ENCODE results near the gene ANKRD52. TPM values are rescaled to one million over a fixed set of nuclear protein-coding genes. Genes with fewer than 3 reads are reported as not detected.

The ANKRD52 gene
- total RNA-seq, 1 experiment from 2014 or later: 67.5 TPM

GRCh38 chr12:56260380-56260779 lies 2.2 kb upstream of the ANKRD52 start:
- Histone ChIP-seq H3K4me1 (ENCODE audit: control insufficient read depth, insufficient read depth, low read length) (peaks cover 10% of the 10 kb centered on the region), H3K27me3 (ENCODE audit: control insufficient read depth, insufficient read depth, low read length) (no peaks in the 10 kb centered on the region), H3K36me3 (ENCODE audit: control insufficient read depth, insufficient read depth, low read length) (peaks cover 9% of the 10 kb centered on the region), H3K27ac (ENCODE audit: low read length) (no peak overlapping the region), H3K9me3 (ENCODE audit: control insufficient read depth, insufficient read depth, low read depth, low read length) (no peaks in the 10 kb centered on the region), H3K4me3 (ENCODE audit: low read depth in 2 of 2, low read length in 2 of 2) (no peak overlapping the region)
- intact Hi-C loops (cut with micrococcal nuclease; ENCODE audit: unreplicated experiment) (no loop called here), in situ Hi-C loops (cut with HindIII; ENCODE audit: low pct_unique_long_range_greater_than_20kb, low sequenced_read_pairs) (no loop called here)
- CTCF ChIA-PET: no interaction called here
- ATAC-seq (no peak), DNase-seq (ENCODE audit: low read depth, low spot score) (no peak)
- BruUV-seq (replicated peaks): no TSS peak
- POLR2A ChIA-PET: no interaction called here
- TF ChIP-seq TCF7L2 (IDR thresholded peaks at IDR 0.05; ENCODE audit: low read depth, low read length): no peak
- TF ChIP-seq SIN3A (IDR thresholded peaks at IDR 0.05; ENCODE audit: borderline replicate concordance, insufficient read depth, low read depth, low read length): no peak
- TF ChIP-seq REST (IDR thresholded peaks at IDR 0.05; ENCODE audit: insufficient read depth in 1 of 2, low read depth in 2 of 2, low read length in 1 of 2): no peak
- no peak for TF ChIP-seq POLR2AphosphoS5 (IDR thresholded peaks at IDR 0.05; ENCODE audit: low read depth, low read length)
- no peak for TF ChIP-seq CTCF (IDR thresholded peaks at IDR 0.05)

- H3K9me3 ChIP-seq (ENCODE audit: control insufficient read depth, insufficient read depth, low read depth, low read length): no peaks in the 10 kb centered on the region
- peak overlapping the region; percentile 71 to 72 for H3K4me3 ChIP-seq (ENCODE audit: low read depth in 2 of 2, low read length in 2 of 2)
- H3K27me3 ChIP-seq (ENCODE audit: control insufficient read depth, insufficient read depth, low read length): no peaks in the 10 kb centered on the region
- ChIA-PET CTCF (no interaction called here), POLR2A (no interaction called here)
- intact Hi-C loops (cut with micrococcal nuclease; ENCODE audit: unreplicated experiment) (no loop called here), in situ Hi-C loops (cut with HindIII; ENCODE audit: low pct_unique_long_range_greater_than_20kb, low sequenced_read_pairs) (no loop called here)
- no TSS peak for BruUV-seq (replicated peaks)
- ATAC-seq (no peak), DNase-seq (ENCODE audit: low read depth, low spot score) (no peak)
- TF ChIP-seq REST (IDR thresholded peaks at IDR 0.05; ENCODE audit: insufficient read depth in 1 of 2, low read depth in 2 of 2, low read length in 1 of 2) (no peak), SIN3A (IDR thresholded peaks at IDR 0.05; ENCODE audit: borderline replicate concordance, insufficient read depth, low read depth, low read length) (no peak), TCF7L2 (IDR thresholded peaks at IDR 0.05; ENCODE audit: low read depth, low read length) (no peak), POLR2AphosphoS5 (IDR thresholded peaks at IDR 0.05; ENCODE audit: low read depth, low read length) (no peak), CTCF (IDR thresholded peaks at IDR 0.05) (no peak)
- peak overlapping the region; percentile 86 for H3K27ac ChIP-seq (ENCODE audit: low read length)
- peaks cover 10% of the 10 kb centered on the region for H3K4me1 ChIP-seq (ENCODE audit: control insufficient read depth, insufficient read depth, low read length)
- H3K36me3 ChIP-seq (ENCODE audit: control insufficient read depth, insufficient read depth, low read length): peaks cover 9% of the 10 kb centered on the region
Observed at GRCh38 chr12:56258820-56259183, 618 bp upstream of the ANKRD52 start.
